PC-3 (cell line): ENCODE measurements around the gene TGFA.

ENCODE experiments used
- EZH2 ChIP-seq: fragments of 300-600 bp; sonication (generic); IDR thresholded peaks from one replicate; pipeline ENCODE4 v1.6.1; 2017; ENCODE audit warnings: antibody characterized with exemption, mild to moderate bottlenecking, low read length; ENCODE audit not compliant: unreplicated experiment
- TF ChIP-seq, protein P1 (sequence below): fragments of 300-600 bp; sonication (generic); conservative IDR thresholded peaks from 2 replicates; pipeline ENCODE4 v1.5.1; 2017; ENCODE audit warnings: antibody characterized with exemption, low read depth, mild to moderate bottlenecking, low read length

- TF ChIP-seq EZH2, result no peak
- TF ChIP-seq, protein P1, sequence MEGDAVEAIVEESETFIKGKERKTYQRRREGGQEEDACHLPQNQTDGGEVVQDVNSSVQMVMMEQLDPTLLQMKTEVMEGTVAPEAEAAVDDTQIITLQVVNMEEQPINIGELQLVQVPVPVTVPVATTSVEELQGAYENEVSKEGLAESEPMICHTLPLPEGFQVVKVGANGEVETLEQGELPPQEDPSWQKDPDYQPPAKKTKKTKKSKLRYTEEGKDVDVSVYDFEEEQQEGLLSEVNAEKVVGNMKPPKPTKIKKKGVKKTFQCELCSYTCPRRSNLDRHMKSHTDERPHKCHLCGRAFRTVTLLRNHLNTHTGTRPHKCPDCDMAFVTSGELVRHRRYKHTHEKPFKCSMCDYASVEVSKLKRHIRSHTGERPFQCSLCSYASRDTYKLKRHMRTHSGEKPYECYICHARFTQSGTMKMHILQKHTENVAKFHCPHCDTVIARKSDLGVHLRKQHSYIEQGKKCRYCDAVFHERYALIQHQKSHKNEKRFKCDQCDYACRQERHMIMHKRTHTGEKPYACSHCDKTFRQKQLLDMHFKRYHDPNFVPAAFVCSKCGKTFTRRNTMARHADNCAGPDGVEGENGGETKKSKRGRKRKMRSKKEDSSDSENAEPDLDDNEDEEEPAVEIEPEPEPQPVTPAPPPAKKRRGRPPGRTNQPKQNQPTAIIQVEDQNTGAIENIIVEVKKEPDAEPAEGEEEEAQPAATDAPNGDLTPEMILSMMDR, result no peak
These were observed 135.1 kb downstream of the TGFA start for GRCh38 chr2:70418514-70418913.
